Nephron progenitor cell (in vitro differentiated cells): Measurements from ENCODE around the gene PDP2.
"Not testable (repeated sequence)": the region's sequence is repeated elsewhere in the genome, so short reads cannot be mapped to it uniquely, and the experiment has no call there.

Experiments
- DNase-seq: peaks from one replicate; pipeline ENCODE4 v3.0.0; 2021
- H3K27ac Mint-ChIP-seq: 2 replicates; pipeline ENCODE4 v1.8.0; 2021; ENCODE audit warnings: mild to moderate bottlenecking, moderate library complexity, mixed read lengths
- H3K27me3 Mint-ChIP-seq: 2 replicates; pipeline ENCODE4 v1.8.0; 2021; ENCODE audit warnings: mild to moderate bottlenecking, low read depth, mixed read lengths; ENCODE audit not compliant: poor library complexity
- H3K36me3 Mint-ChIP-seq: 2 replicates; pipeline ENCODE4 v1.8.0; 2021; ENCODE audit warnings: low read depth, mixed read lengths
- H3K4me1 Mint-ChIP-seq: 2 replicates; pipeline ENCODE4 v1.8.0; 2021; ENCODE audit warnings: mixed read lengths
- H3K4me3 Mint-ChIP-seq: 2 replicates; pipeline ENCODE4 v1.8.0; 2021; ENCODE audit warnings: mild to moderate bottlenecking, moderate library complexity, mixed read lengths
- H3K9me3 Mint-ChIP-seq: 2 replicates; pipeline ENCODE4 v1.8.0; 2021; ENCODE audit warnings: mild to moderate bottlenecking, moderate library complexity, mixed read lengths
- TF ChIP-seq, protein P1 (sequence below): fragments of 200-600 bp; sonication (generic); IDR thresholded peaks from 2 replicates; pipeline ENCODE4 v1.5.0; 2021; ENCODE audit warnings: antibody characterized with exemption

PDP2 gene

DNA sequence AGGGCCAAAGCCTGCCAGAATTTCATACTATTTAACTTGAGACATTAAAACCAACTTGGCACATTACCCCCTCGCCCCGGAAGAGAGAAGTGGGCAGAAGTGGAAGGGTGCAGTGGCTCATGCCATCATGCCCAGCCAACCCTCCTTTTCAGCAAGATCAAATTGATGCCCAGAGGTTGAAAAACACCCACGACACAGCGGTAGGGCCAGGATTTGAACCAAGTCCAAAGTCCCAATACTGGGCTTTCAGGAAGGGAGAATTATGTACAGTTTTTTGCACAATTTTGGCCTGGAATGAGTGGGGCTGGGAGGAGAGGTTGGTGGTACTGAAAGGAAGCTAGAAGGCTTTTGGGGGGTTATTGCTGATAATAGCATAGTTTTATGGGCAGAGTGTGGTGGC, 11.0 kb downstream of the PDP2 start:
- TF ChIP-seq, protein P1, sequence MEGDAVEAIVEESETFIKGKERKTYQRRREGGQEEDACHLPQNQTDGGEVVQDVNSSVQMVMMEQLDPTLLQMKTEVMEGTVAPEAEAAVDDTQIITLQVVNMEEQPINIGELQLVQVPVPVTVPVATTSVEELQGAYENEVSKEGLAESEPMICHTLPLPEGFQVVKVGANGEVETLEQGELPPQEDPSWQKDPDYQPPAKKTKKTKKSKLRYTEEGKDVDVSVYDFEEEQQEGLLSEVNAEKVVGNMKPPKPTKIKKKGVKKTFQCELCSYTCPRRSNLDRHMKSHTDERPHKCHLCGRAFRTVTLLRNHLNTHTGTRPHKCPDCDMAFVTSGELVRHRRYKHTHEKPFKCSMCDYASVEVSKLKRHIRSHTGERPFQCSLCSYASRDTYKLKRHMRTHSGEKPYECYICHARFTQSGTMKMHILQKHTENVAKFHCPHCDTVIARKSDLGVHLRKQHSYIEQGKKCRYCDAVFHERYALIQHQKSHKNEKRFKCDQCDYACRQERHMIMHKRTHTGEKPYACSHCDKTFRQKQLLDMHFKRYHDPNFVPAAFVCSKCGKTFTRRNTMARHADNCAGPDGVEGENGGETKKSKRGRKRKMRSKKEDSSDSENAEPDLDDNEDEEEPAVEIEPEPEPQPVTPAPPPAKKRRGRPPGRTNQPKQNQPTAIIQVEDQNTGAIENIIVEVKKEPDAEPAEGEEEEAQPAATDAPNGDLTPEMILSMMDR: no peak
- Mint-ChIP-seq H3K9me3 (no peaks in the 10 kb centered on the region), H3K4me1 (peaks cover 26% of the 10 kb centered on the region), H3K4me3 (no peak overlapping the region), H3K27me3 (peaks cover under 1% of the 10 kb centered on the region), H3K36me3 (peaks cover 12% of the 10 kb centered on the region), H3K27ac (peak overlapping the region; percentile 89)
- no peak for DNase-seq

DNA sequence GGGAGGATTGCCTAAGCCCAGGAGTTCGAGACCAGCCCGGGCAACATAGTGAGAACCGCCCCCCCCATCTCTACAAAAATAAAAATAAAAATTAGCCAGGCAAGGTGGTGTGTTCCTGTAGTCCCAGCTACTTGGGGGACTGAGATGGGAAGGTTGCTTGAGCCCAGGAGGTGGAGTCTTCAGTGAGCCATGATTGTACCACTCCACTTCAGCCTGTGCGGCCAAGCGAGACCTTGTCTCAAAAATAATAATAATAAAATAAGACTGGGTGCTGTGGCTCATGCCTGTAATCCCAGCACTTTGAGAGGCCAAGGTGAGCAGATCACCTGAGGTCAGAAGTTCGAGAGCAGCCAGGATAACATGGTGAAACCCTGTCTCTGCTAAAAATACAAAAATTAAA, 11.5 kb downstream of the PDP2 start:
- Mint-ChIP-seq H3K4me3 (no peak overlapping the region), H3K36me3 (peaks cover 7% of the 10 kb centered on the region), H3K4me1 (peaks cover 26% of the 10 kb centered on the region), H3K9me3 (no peaks in the 10 kb centered on the region), H3K27me3 (peaks cover 5% of the 10 kb centered on the region), H3K27ac (no peak overlapping the region)
- DNase-seq: no peak
- TF ChIP-seq, protein P1: no peak

DNA sequence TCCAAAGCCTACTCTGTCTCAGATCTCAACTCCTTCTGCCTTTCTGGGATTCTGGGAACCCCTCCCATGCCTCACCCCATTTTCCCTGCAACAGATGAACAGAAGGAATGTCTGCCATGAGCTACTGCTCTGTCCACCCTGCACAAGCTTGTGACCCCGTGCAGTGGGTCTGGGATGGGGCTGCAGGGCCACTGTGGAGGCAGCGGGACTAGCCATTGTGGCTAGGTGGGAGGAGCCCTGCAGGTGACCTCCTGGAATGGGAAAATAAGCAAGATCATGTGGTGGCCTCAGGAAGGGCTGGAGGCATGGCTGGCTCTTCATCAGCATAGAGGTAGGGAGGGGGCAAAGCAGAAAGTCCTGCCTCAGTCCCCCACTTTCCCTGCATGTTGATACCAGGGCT, 13.7 kb downstream of the PDP2 start:
- TF ChIP-seq, protein P1: no peak
- H3K4me1 Mint-ChIP-seq: peaks cover 22% of the 10 kb centered on the region
- H3K36me3 Mint-ChIP-seq: no peaks in the 10 kb centered on the region
- H3K27ac Mint-ChIP-seq: no peak overlapping the region
- no peak overlapping the region for H3K4me3 Mint-ChIP-seq
- DNase-seq: no peak
- H3K9me3 Mint-ChIP-seq: no peaks in the 10 kb centered on the region
- peaks cover 14% of the 10 kb centered on the region for H3K27me3 Mint-ChIP-seq

DNA sequence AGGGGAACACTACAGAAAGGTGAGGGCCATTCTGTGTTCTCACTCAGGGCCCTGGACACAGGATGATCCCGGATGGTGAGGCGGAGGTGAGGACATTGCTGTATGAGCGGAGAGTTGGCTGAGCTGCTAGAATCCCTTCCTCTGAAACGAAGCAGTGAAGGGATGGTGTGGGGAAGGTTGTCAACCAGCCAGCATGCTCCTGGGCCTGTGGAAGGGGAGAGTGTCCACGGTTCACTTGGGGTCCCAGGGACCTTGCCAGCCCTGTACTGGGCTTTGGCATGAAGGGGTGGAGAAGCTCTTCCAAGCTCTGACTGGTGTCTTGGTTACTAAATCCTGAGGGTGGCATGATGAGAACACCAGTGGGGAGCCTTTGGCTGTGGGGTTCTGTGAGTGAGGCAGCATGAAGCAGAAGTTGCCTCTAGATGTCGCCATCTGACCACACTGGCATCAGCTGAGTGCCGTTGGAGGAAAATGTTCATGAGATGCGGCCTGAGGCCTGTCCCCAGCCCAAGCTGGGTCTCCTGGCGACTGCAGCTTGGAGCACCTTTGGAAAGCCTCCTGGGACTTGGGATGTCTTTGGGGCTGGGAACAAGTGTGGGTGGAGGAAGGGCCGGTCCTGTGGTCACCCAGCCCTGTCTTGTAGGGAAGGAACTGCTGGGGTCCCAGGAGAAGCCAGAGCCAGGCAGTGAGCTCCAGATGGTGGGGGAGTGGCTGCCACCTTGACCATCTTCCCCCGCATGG, 14.8 kb downstream of the PDP2 start:
- peak; percentile 64 for DNase-seq
- TF ChIP-seq, protein P1: peak; percentile 81
- no peaks in the 10 kb centered on the region for H3K9me3 Mint-ChIP-seq
- peaks cover 26% of the 10 kb centered on the region for H3K4me1 Mint-ChIP-seq
- no peak overlapping the region for H3K27ac Mint-ChIP-seq
- H3K27me3 Mint-ChIP-seq: peaks cover 14% of the 10 kb centered on the region
- no peaks in the 10 kb centered on the region for H3K36me3 Mint-ChIP-seq
- no peak overlapping the region for H3K4me3 Mint-ChIP-seq

DNA sequence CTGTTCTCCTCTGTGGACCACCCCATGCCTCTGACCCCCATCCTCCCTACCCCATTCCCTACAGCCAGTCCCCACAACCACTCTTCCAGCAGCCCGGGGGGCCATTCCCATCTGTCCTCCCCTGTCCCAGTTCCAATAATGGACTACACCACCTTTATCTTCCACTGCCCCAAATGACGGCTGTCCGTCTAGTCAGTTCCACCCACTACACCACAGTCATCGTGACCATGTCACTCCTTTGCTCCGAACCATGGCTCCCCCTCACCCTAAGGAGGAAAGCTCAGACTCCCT, 15.3 kb downstream of the PDP2 start:
- Mint-ChIP-seq H3K4me1 (peaks cover 31% of the 10 kb centered on the region), H3K9me3 (no peaks in the 10 kb centered on the region), H3K36me3 (no peaks in the 10 kb centered on the region), H3K4me3 (no peak overlapping the region), H3K27ac (no peak overlapping the region), H3K27me3 (peaks cover 14% of the 10 kb centered on the region)
- DNase-seq: no peak
- TF ChIP-seq, protein P1: no peak

DNA sequence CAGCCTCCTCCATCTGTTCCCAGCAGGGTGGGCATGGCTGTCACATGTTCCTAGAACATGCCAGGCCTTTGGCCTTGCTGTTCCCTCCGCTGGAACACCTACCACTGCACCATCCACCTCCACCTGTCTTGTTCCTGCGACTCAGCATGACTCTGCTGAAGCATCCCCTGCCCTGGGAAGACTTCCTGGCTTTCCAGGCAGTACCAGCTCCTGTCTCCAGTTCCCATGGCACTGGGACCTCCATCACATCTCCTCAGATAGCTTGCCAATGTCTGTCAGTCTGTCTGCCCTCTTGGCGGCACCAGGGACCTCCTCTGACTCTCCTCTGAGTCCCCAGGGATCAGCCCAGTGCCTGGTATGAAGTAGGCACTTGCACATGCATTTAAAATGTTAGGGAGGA, 15.7 kb downstream of the PDP2 start:
- Mint-ChIP-seq H3K4me1 (peaks cover 34% of the 10 kb centered on the region), H3K27me3 (peaks cover 18% of the 10 kb centered on the region), H3K9me3 (no peaks in the 10 kb centered on the region), H3K27ac (no peak overlapping the region), H3K36me3 (no peaks in the 10 kb centered on the region), H3K4me3 (no peak overlapping the region)
- TF ChIP-seq, protein P1: no peak
- no peak for DNase-seq

DNA sequence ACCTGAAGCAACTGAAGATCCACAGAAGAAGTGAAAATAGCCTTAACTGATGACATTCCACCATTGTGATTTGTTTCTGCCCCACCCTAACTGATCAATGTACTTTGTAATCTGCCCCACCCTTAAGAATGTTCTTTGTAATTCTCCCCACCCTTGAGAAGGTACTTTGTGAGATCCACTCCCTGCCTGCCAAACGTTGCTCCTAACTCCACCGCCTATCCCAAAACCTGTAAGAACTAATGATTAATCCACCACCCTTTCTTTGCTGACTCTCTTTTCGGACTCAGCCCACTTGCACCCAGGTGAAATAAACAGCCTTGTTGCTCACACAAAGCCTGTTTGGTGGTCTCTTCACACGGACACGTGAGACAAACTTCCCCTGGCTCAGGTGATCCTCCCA, 16.4 kb downstream of the PDP2 start:
- not testable (repeated sequence) for H3K9me3 Mint-ChIP-seq, H3K4me3 Mint-ChIP-seq, H3K36me3 Mint-ChIP-seq, DNase-seq, H3K27ac Mint-ChIP-seq
- H3K27me3 Mint-ChIP-seq: peaks cover 18% of the 10 kb centered on the region
- H3K4me1 Mint-ChIP-seq: peaks cover 31% of the 10 kb centered on the region
